CD4-positive, alpha-beta T cell treated with Interleukin-17A for 1 hour (primary cell): ENCODE data around the gene MICAL3.

Experiments used
- DNase-seq: peaks from one replicate; pipeline ENCODE4 v3.0.0-alpha.2; 2020

Gene MICAL3

GRCh38 chr22:17860220-17860965, 164.0 kb downstream of the MICAL3 start:
- DNase-seq, result no peak

GRCh38 chr22:17858033-17858432, 166.3 kb downstream of the MICAL3 start:
- no peak for DNase-seq

- no peak for DNase-seq
Measured at GRCh38 chr22:17855572-17856290, 168.6 kb downstream of the MICAL3 start.

- no peak for DNase-seq
Measured at GRCh38 chr22:17853073-17853472, 171.3 kb downstream of the MICAL3 start.

- no peak for DNase-seq
Measured at GRCh38 chr22:17851759-17852158, 172.6 kb downstream of the MICAL3 start.

GRCh38 chr22:17847360-17848078, 176.8 kb downstream of the MICAL3 start:
- DNase-seq, result no peak

- no peak for DNase-seq
Measured at GRCh38 chr22:17846326-17846992, 177.9 kb downstream of the MICAL3 start.

GRCh38 chr22:17845790-17846189, 178.6 kb downstream of the MICAL3 start:
- no peak for DNase-seq

GRCh38 chr22:17845327-17845726, 179.0 kb downstream of the MICAL3 start:
- no peak for DNase-seq

- no peak for DNase-seq
Measured at GRCh38 chr22:17844150-17844549, 180.2 kb downstream of the MICAL3 start.

GRCh38 chr22:17842386-17842785, 182.0 kb downstream of the MICAL3 start:
- peak; percentile 62 for DNase-seq

- DNase-seq, result no peak
Measured at GRCh38 chr22:17841836-17842235, 182.5 kb downstream of the MICAL3 start.

GRCh38 chr22:17838180-17838865, 186.0 kb downstream of the MICAL3 start:
- DNase-seq, result no peak

GRCh38 chr22:17836992-17837742, 187.2 kb downstream of the MICAL3 start:
- no peak for DNase-seq

- DNase-seq, result no peak
Measured at GRCh38 chr22:17835256-17835655, 189.1 kb downstream of the MICAL3 start.

GRCh38 chr22:17833489-17833888, 190.9 kb downstream of the MICAL3 start:
- no peak for DNase-seq

GRCh38 chr22:17832665-17833064, 191.7 kb downstream of the MICAL3 start:
- DNase-seq, result no peak

- no peak for DNase-seq
Measured at GRCh38 chr22:17831501-17832251, 192.7 kb downstream of the MICAL3 start.

- peak; percentile 85 for DNase-seq
Measured at GRCh38 chr22:17830043-17830961, 194.1 kb downstream of the MICAL3 start.

- no peak for DNase-seq
Measured at GRCh38 chr22:17829695-17830042, 194.7 kb downstream of the MICAL3 start.
